Ramos (cell line): ENCODE results near the gene SYNGR1.
"Not testable (repeated sequence)": the region's sequence is repeated elsewhere in the genome, so short reads cannot be mapped to it uniquely, and the experiment has no call there.

ENCODE experiments used
- in situ Hi-C: fragments of 300-500 bp; cut with MboI; formaldehyde crosslinking; loops from one replicate; pipeline ENCODE4 v1.14.3; 2022; ENCODE audit warnings: low sequenced_read_pairs; ENCODE audit not compliant: unreplicated experiment

SYNGR1 gene

DNA sequence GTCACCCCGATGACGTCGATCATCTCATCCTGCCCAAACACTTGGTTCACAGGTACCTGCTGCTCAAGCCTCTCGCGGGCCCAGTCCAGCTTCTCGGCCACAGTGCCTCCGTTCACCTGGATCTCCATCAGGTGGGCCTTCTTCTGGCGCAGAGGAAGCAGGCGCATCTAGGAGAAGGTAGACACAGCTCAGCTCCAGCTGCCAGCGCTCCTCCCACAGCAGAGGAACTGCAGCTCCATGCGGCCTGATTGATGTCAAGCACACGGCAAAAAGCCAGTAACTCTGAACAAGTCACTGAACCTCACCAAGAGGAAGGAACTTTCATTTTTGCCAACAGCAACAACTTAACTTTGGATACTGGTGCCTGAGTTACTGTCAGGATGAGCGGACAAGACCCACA, 34.4 kb upstream of the SYNGR1 start:
- in situ Hi-C loops: no loop called here

DNA sequence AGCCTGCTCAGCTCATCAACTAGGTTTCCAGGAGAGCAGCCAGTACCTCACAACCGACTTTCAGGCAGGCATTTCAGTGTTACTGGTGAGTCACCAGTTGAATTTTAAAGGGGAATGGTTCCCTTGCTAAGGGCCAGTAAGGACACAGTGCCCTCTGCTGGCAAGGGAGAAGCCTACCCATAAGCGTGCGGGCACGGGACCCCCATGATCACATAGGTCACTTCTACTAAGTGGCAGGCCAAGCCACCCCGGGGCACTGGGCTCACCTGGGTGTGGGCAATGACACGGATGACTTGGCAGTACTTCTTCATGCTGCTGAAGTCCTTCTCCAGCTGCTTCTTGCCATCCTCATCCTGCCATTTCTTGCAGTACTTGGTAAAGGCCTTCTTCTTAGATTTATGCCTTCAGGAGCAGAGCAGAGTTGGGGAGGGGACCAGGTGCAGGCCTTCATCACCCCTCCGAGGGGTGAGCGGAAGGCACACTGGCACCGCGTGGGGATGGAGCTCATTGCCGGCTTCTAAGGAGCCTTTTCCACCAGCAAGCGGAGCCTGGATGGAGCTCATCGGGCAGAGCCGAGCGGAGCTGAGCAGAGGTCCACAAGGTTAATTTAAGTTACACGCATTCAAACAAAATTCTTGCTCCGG, 33.2 kb upstream of the SYNGR1 start:
- in situ Hi-C loops: no loop called here

DNA sequence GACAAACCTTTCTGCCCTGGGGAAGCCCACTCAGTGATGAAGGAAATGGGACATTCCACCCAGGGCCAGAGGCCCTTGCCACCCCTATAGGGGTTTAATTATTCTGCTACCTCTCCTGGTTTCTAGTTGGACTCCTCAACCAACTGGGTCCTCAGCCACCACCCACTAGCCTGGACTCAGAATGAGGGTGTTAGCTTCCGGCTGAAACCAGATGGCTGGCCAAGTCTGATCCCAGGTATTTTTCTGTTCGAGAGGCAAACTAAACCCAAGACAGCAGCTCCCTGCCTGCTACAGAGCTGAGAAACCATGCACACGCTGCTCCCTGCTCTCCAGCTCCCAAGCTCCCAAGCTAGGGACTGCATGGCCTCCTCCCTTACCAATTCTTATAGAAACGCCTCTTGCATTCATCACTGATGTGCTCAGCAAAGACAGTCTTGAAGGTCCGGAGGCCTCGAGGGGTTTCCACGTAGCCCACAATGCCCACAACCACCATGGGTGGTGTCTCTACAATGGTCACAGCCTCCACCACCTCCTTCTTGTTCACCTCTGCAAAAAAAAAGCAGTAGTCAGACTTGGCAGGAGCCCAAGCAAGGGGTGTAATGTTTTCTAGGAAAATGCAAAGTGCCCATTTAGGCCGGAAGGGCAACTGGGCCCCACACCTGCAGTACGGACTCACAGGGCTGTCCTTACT, 32.6 kb upstream of the SYNGR1 start:
- in situ Hi-C loops: no loop called here

DNA sequence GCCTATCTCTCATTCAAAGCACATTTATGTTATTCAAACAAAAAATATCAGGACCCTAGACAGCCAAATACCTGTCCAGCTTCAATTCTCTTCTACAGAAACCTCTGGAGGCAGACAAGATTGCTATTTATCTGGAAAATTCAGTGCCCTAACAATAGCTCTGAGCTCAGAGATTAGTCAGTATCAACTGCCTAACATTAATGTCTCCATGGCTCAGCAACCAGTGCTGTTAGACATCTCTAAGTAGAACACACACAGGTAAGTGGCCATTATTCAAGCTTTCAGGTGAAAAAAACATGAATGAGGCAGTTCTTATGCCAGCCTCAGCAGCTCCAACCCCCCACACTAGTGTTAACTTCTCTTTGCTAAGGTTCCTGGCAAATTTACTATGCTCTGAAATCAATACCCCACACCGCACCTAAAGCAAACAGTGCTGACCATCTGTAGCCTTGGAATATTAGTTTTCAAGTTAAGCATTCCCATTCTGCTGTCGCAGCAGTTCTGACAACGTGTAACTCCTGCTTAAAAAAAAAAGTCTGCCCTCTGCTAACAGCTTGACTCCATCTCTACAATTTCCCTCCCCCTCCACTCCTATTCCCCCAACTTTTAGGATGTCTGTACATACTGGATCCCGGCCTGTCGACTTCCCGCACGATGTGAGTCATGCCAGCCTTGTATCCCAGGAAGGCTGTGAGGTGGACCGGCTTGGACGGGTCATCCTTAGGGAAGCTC, 31.9 kb upstream of the SYNGR1 start:
- in situ Hi-C loops: no loop called here

DNA sequence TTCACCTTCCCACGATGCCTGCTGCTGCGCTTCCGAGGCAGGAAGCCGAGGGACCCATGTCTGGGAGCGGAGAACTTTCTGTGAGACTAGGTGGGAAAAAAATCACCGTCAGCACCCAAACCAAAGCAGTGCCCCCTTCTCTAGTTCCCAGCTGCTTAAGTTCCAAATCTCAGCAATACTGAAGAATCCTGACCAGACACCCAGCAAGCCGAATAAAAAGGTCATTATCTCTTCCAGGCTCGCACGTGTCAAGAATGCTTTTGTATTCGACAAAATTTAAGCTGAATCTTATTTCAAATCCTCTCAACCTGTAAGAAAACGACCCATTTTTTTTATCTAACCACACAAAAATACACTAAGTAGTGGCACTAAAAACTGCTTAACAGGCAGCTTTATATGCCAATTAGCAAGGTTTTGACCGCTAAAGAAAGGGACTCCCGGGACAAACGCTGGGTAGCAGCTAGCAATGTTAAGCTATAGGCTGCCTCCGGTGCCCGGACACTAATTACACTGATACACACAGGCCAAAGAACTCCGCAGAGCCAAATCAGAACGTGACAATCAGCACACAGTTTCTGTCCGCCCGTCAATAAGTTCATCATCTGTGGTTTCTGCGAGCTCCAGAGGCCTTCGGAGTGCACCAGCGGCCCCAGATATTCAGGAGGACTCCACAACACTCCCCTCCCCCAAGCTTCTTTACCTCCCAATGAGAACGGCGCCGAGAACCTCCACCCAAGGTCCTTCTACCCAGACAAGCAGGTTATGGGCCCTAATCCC, 31.1 kb upstream of the SYNGR1 start:
- in situ Hi-C loops: no loop called here

DNA sequence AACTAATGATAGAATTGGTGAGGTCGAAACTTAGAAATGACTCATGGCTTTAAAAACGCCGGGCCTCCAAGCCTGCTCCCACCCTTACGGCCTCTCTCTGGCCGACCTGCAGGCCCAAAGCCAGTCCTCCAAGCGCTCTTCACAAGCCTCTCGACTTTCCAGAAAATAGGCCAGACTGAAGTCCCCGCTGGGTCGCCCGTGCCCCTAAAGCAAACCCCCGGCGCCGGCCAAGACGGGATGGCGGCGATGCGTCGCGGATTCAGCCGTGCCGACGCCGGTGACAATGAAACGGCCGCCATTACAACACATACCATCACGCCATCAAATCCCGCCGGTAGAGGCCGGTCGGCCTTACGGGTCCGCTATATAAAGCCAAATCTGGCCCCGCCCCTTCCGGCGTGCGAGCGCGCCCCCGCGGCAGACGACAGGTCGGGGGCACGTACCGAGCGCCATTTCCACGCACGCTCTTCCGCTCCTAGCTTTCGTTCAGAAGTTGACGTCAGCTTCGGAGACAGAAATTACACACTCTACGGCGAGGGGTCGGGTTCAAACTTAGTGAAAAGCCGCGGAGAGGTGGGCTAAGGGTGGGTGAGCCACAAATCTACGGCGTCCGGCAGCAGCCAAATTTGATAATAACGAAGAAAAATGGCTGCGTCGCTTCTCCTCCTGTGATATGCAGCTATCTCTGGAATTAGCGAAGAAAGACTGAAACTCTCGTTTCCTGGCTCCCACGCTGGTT, 30.3 kb upstream of the SYNGR1 start, which contains the start of gene RPL3:
RPL3 (minus strand) TSS at position 340 of the 739 bp plus-strand sequence; CDS start at position 314, 26 bp downstream.
- in situ Hi-C loops: no loop called here

DNA sequence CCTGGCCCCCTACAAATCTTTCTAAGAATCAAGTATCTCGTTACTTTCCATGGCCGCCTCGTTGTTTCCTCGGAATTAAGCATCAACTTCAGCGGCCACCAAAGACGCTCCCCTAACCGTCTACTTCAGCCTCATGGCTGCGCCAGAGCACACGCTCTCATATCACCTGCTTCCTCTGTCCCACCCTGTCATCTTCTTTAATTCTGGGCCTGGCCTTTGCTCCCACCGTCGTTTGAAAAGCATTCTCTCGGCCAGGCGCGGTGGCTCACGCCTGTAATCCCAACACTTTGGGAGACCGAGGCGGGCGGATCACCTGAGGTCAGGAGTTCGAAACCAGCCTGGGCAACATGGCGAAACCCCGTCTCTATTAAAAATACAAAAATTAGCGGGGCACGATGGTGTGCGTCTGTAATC, 29.2 kb upstream of the SYNGR1 start:
- in situ Hi-C loops: not testable (repeated sequence)

DNA sequence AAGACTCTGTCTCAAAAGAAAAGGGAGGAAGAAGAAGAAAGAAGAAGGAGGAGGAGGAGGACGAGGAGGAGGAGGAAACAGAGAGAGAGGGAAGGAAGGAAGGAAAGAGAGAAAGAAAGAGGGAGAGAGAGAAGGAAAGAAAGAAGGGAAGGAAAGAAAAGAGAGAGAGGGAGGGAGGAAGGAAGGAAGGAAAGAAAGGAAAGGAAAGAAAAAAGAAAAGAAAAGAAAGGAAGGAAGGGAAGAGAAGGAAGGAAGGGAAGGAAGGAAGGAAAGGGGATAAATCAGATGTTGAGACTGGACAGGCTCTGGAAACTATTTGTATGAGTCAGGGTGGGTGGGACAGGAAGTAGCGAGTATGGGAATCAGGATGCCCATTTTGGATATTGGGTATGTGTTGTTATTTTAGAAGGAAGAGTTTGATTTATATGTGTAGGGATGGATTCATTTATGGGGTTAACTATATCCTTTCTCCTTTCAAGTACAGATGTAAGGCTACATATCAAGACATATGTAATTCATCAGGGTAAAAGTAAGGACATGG, 24.3 kb upstream of the SYNGR1 start:
- in situ Hi-C loops: no loop called here

DNA sequence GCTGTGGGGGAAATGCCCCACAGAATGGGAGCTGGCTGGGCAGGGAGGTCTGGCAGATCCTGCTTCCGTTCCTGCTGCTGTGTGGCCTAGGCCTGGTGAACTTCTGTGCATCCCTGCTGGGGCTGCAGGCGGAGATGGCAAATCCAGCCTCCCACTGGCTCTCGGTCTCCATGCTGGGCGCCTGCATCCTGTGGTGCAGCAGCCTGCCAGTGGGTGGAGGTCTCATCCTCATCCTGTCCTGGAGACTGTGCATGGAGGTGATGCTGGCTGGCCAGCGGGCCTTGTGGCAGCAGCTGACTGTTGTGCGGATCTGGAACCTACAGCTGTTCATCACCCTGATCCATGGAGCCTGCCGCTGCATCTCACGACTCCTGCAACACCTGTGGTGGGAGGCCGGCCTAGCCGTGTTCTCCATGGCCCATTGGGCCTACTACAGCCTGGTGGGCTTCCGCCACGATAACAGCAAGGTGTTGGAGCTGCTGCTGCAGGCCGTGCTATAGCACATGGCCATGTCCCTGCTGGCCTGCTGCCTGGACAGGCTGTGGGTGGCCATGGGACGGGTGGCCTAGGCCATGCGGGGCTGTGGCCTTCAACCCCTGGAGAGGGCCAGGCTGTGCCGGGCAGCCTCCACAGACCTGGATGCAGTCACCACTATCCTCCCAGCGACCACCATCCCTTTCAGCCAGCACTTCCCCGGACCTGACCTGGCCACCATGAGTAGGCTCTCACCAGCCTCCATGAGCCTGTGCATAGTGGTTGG, 21.6 kb upstream of the SYNGR1 start:
- in situ Hi-C loops: no loop called here

DNA sequence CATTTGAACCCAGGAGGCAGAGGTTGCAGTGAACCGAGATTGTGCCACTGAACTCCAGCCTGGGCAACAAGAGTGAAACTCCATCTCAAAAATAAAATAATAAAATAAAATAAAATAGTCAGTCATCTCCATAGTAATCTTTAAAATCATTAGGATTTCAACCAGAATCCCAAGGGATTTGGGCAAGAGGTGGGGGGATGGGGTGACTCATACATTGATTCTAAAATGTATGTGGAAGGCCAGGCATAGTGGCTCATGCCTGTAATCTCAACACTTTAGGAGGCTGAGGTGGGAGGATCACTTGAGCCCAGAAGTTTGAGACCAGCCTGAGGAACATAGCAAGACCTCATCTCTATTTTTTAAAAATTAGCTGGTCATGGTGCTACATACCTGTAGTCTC, 19.2 kb upstream of the SYNGR1 start:
- in situ Hi-C loops: not testable (repeated sequence)

DNA sequence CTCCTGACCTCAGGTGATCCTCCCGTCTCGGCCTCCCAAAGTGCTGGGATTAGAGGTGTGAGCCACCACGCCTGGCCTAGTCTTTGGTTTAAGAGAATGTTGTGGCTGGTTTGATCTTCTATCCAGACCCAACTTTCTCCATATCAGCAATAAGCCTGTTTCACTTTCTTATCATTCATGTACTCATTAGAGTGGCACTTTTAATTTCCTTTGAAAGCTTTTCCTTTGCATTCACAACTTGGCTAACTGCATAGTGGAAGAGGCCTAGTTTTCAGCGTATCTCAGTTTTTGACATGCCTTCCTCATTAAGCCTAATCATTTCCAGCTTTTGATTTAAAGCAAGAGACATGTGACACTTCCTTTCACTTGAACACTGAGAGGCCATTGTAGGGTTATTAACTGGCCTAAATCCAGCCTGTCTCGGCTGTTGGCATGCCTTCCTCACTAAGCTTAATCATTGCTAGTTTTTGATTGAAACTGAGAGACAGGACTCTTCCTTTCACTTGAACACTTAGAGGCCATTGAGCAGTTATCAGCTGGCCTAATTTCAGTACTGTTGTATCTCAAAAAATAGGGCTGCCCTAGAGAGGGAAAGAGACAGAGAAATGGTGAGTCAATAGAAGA, 17.2 kb upstream of the SYNGR1 start:
- in situ Hi-C loops: no loop called here

DNA sequence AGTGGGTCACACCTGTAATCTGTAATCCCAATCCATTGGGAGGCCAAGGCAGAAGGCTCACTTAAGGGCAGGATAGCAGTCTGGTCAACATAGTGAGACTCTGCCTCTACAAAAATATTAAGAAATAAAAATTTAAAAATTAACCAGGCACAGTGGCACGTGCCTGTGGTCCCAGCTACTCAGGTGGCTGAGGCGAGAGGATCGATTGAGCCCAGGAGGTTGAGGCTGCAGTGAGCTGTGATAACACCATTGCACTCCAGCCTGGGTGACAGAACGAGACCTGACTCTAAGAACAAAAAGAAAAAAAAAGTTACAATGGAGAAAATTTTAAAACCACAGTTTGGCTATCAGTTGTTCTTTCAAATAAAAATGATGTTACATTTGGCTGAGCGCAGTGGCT, 13.4 kb upstream of the SYNGR1 start:
- in situ Hi-C loops: no loop called here

DNA sequence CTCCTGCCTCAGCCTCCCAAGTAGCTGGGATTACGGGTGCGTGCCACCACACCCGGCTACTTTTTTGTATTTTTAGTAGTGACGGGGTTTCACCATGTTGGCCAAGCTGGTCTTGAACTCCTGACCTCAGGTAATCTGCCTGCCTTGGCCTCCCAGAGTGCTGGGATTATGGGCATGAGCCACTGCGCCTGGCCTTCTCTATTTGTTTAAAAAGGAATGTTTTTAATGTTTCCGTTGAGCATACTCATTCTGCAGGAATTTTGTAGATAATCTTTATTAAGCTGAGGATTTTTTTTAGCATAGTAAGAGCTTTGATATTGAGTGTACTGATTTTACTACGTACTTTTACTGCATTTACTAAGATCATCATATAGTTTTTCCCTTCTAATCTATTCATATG, 10.0 kb upstream of the SYNGR1 start:
- in situ Hi-C loops: not testable (repeated sequence)

DNA sequence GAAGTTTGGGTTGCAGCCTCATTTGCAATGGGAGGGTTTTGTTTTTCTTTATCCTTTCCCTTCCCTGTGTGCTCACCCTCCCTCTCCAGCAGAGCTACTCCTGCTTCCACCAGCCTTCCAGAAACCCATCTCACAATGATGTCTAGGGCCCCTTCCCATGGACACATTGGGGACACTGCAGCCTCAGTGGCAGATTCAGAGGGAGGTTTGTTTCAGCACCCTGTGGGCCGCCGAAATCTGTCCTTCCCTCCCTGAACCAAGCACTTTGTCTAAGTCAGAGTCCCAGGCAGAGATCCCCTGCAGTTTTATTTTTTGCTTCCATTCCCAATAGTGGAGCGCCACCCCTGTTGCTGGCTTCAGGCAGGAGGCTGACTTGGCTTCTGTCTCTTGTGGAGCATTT, 8.6 kb upstream of the SYNGR1 start:
- in situ Hi-C loops: no loop called here

DNA sequence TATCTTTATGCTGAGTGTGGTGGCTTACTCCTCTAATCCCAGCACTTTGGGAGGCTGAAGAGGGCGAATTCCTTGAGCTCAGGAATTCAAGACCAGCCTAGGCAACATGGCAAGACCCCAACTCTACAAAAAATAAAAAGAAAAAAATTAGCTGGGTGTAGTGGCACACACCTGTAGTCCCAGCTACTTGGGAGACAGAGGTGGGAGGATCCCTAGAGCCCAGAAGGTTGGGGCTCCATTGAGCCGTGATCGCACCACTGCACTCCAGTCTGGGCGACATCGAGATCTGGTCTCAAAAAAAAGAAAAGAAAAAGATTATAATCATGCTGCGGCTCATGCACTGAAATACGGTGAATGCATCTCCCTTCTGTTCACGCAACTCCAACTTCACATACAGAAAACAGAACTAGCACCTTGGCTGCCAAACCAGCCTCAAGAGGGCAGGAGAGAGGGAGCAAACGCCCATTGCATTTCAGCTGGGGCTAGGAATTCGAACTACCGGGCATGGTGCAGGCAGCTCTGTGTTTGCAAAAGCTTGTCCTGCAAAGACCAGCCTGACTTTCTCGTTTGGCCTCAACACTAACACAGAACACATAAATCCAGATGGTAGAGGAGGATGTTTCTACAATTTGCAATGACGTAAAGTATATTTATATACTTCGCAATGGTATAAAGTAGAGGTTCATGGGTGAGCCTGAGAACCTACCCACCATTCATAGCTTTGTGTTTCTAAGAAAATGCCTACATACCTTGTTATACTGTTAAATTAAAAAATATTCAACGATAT, 6.3 kb upstream of the SYNGR1 start:
- in situ Hi-C loops: no loop called here

DNA sequence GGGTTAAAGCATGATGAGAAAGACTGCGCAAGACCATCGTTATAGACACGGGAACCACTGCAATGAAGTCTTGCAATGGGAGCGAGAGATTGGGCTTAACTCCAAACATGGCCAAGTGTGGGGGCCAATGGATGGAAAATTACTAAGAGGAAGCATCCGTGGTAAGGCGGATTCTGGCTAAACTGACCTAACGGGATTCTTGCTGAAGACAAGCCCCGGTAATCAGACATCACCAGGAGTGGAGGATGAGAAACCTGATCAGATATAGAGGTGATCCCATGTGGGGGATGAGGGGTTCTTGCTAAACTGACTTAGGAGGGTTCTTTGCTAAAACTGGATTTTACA, 5.8 kb upstream of the SYNGR1 start:
- in situ Hi-C loops: no loop called here

DNA sequence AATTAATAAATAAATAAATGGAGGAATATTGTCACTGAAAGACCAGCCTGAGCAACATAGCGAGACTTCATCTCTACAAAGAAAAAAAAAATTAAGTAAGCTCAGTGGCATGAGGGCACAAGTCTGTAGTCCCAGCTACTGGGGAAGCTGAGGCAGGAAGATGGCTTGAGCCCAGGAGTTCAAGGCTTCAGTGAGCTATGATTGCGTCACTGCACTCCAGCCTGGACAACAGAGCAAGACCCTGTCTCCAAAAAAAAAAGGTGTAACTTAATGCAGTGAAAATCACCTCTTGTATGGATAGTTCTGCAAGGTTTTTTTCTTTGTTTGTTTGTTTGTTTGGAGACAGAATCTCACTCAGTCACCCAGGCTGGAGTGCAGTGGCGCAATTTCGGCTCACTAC, 4.6 kb upstream of the SYNGR1 start:
- in situ Hi-C loops: no loop called here

DNA sequence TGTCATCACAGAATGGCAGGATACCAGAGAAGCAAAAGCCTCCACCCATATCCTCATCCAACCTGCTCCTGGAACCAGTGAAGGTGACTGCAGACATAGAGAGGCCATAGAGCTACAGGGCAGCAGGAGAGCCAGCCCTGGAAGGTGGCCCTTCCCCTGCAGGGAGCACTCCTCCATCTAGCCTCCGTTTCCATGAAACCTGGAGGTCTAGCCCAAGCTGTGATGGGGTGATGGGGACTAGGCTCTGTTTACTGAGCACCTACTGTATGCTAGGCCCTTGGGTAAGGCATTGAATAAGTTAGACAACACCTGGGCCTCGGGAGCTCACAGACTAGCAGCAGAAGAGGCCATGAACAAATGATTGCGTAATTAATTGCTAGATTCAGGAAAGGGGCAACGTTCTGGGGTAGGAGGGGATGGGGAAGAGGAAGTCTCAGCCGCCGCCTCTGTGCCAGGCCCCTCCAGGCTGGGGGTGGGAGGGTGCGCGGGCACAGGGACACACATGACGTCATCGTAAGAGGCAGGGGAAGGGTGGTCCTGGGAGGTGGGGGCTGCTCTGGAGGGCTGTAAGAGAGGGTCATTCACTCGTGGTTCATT, 784 bp upstream of the SYNGR1 start:
- in situ Hi-C loops: no loop called here
